Stimulated activated naive CD4-positive, alpha-beta T cell (primary cell): ENCODE measurements around the gene CDC37.
A peak's percentile ranks its signal among the peaks of the same experiment; 100 is the strongest.

Source experiments
- DNase-seq, 6 experiments: peaks; one replicate each; lab custom pipeline; 2025; lab: John Stamatoyannopoulos, UW

The CDC37 gene

GRCh38 chr19:10403137-10404021 is at the start of gene CDC37:
Gene CDC37 (minus strand): TSS chr19:10403542. CDS start chr19:10403479, 63 bp downstream.
- DNase-seq = peak; percentile 93 to 97 (median 94)

- no peak for DNase-seq
Measured at GRCh38 chr19:10450853-10451609, 47.7 kb upstream of the CDC37 start.

GRCh38 chr19:10450191-10450852 is 47.0 kb upstream of the CDC37 start:
- no peak for DNase-seq

- no peak for DNase-seq
Measured at GRCh38 chr19:10449037-10449436, 45.7 kb upstream of the CDC37 start.

- no peak for DNase-seq
Measured at GRCh38 chr19:10442698-10443097, 39.4 kb upstream of the CDC37 start.

GRCh38 chr19:10439588-10439987 is 36.2 kb upstream of the CDC37 start:
- DNase-seq = no peak

- DNase-seq = no peak
Measured at GRCh38 chr19:10433131-10433536, 29.8 kb upstream of the CDC37 start.

- no peak for DNase-seq
Measured at GRCh38 chr19:10432736-10433130, 29.4 kb upstream of the CDC37 start.

GRCh38 chr19:10431943-10432735 is 28.8 kb upstream of the CDC37 start:
- peak; percentile 10 to 58 (median 44) for DNase-seq

GRCh38 chr19:10431254-10431942 is 28.1 kb upstream of the CDC37 start:
- DNase-seq = no peak

- DNase-seq = peak in 1 of 6 experiments; percentile 24
Measured at GRCh38 chr19:10430505-10431253, 27.3 kb upstream of the CDC37 start.

- DNase-seq = no peak
Measured at GRCh38 chr19:10428996-10429381, 25.6 kb upstream of the CDC37 start.

GRCh38 chr19:10427169-10427568 is 23.8 kb upstream of the CDC37 start:
- DNase-seq = no peak

GRCh38 chr19:10424011-10424637 is 20.8 kb upstream of the CDC37 start:
- peak; percentile 23 to 68 (median 54) for DNase-seq

GRCh38 chr19:10422846-10423245 is 19.5 kb upstream of the CDC37 start:
- no peak for DNase-seq

- no peak for DNase-seq
Measured at GRCh38 chr19:10422046-10422461, 18.7 kb upstream of the CDC37 start.

- DNase-seq = no peak
Measured at GRCh38 chr19:10421240-10422045, 18.1 kb upstream of the CDC37 start.

GRCh38 chr19:10420444-10421239 is 17.3 kb upstream of the CDC37 start, which contains the start of gene PDE4A:
Gene PDE4A (plus strand): TSS chr19:10420538. CDS start chr19:10420765, 227 bp downstream.
- DNase-seq = peak in 4 of 6 experiments; percentile 25 to 53 (median 44)
